OCI-LY3 (cell line): ENCODE data around the gene PCDHGB4.

Experiments
- CTCF ChIP-seq: fragments of 200-600, 300-600 bp; sonication (generic); IDR thresholded peaks from 2 replicates; pipeline ENCODE4 v1.5.1; 2014; ENCODE audit warnings: antibody characterized with exemption, low read length, low read depth
- EZH2phosphoT487 ChIP-seq: fragments of 200-600 bp; shearing (Covaris generic); IDR thresholded peaks from 2 replicates; pipeline ENCODE4 v1.6.1; 2018; ENCODE audit warnings: antibody characterized with exemption, mixed run types, low read depth

GRCh38 chr5:141403387-141403786 is 15.9 kb downstream of the PCDHGB4 start:
- TF ChIP-seq CTCF (no peak), EZH2phosphoT487 (no peak)
